Stimulated activated memory B cell treated with anti-CD40 and anti-IgM and Interleukin-4, amounts not matched to agents 10 μg/mL and 1 μg/mL and 100 μg/mL, for 72 hours (primary cell): ENCODE data around the gene NRBP1.

Experiments used
- ATAC-seq: fragments of 150-1000 bp; cut with Tn5 transposase; 2 replicates; pipeline ENCODE4 v1.10.0; 2021
- H3K27ac Mint-ChIP-seq: one replicate; pipeline ENCODE4 v1.8.0; 2022; ENCODE audit warnings: mild to moderate bottlenecking, mixed read lengths
- H3K27me3 Mint-ChIP-seq: one replicate; pipeline ENCODE4 v1.8.0; 2022; ENCODE audit warnings: mixed read lengths
- H3K36me3 Mint-ChIP-seq: one replicate; pipeline ENCODE4 v1.8.0; 2022; ENCODE audit warnings: mixed read lengths
- H3K4me1 Mint-ChIP-seq: one replicate; pipeline ENCODE4 v1.8.0; 2022; ENCODE audit warnings: mixed read lengths
- H3K4me3 Mint-ChIP-seq: one replicate; pipeline ENCODE4 v1.8.0; 2022; ENCODE audit warnings: mild to moderate bottlenecking, moderate library complexity, mixed read lengths
- H3K9me3 Mint-ChIP-seq: one replicate; pipeline ENCODE4 v1.8.0; 2022; ENCODE audit warnings: mixed read lengths

NRBP1 gene

GRCh38 chr2:27445155-27445554, 16.7 kb downstream of the NRBP1 start:
- Mint-ChIP-seq H3K36me3 (peaks cover 45% of the 10 kb centered on the region), H3K27me3 (no peaks in the 10 kb centered on the region), H3K9me3 (no peaks in the 10 kb centered on the region), H3K4me1 (peaks cover 9% of the 10 kb centered on the region), H3K4me3 (no peak overlapping the region), H3K27ac (no peak overlapping the region)
- no peak for ATAC-seq

GRCh38 chr2:27445615-27446014, 17.2 kb downstream of the NRBP1 start:
- ATAC-seq, result no peak
- Mint-ChIP-seq H3K9me3 (no peaks in the 10 kb centered on the region), H3K27ac (no peak overlapping the region), H3K27me3 (no peaks in the 10 kb centered on the region), H3K4me1 (peaks cover 9% of the 10 kb centered on the region), H3K36me3 (peaks cover 41% of the 10 kb centered on the region), H3K4me3 (no peak overlapping the region)

- Mint-ChIP-seq H3K4me3 (no peak overlapping the region), H3K27me3 (no peaks in the 10 kb centered on the region), H3K9me3 (no peaks in the 10 kb centered on the region), H3K36me3 (peaks cover 39% of the 10 kb centered on the region), H3K4me1 (peaks cover 9% of the 10 kb centered on the region), H3K27ac (no peak overlapping the region)
- ATAC-seq, result no peak
These were observed 17.6 kb downstream of the NRBP1 start for GRCh38 chr2:27446057-27446456.

DNA sequence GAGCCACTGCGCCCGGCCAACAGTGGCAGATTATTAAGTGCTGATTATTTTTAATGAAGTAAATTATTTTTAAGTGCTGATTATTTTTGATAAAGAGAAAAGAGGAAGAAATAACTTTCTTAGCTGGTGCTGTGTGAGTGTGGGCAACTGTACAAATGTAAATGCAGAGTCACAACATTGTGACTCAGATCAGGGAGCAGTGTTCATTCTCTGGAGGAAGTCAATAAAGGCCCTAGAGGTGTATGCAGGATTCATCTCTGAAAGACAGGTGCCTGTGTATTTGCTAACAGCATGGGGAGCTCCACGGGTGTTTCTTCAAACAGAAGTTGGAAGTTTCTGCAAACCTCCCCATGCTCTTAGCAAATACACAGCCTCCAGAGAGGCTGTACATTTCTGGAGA, 19.9 kb downstream of the NRBP1 start:
- no peaks in the 10 kb centered on the region for H3K4me1 Mint-ChIP-seq
- no peak overlapping the region for H3K4me3 Mint-ChIP-seq
- H3K27ac Mint-ChIP-seq, result no peak overlapping the region
- no peak for ATAC-seq
- no peaks in the 10 kb centered on the region for H3K27me3 Mint-ChIP-seq
- no peaks in the 10 kb centered on the region for H3K9me3 Mint-ChIP-seq
- H3K36me3 Mint-ChIP-seq, result peaks cover 33% of the 10 kb centered on the region

- Mint-ChIP-seq H3K27ac (no peak overlapping the region), H3K4me3 (no peak overlapping the region), H3K36me3 (peaks cover 37% of the 10 kb centered on the region), H3K9me3 (no peaks in the 10 kb centered on the region), H3K27me3 (no peaks in the 10 kb centered on the region), H3K4me1 (no peaks in the 10 kb centered on the region)
- no peak for ATAC-seq
These were observed 22.7 kb downstream of the NRBP1 start for GRCh38 chr2:27451095-27451494.

- Mint-ChIP-seq H3K4me3 (no peak overlapping the region), H3K27me3 (no peaks in the 10 kb centered on the region), H3K4me1 (no peaks in the 10 kb centered on the region), H3K9me3 (no peaks in the 10 kb centered on the region), H3K27ac (no peak overlapping the region), H3K36me3 (peaks cover 45% of the 10 kb centered on the region)
- ATAC-seq, result no peak
These were observed 25.5 kb downstream of the NRBP1 start for GRCh38 chr2:27453968-27454367.

GRCh38 chr2:27461118-27461517, 32.7 kb downstream of the NRBP1 start:
- ATAC-seq, result no peak
- no peaks in the 10 kb centered on the region for H3K27me3 Mint-ChIP-seq
- H3K27ac Mint-ChIP-seq, result no peak overlapping the region
- H3K4me1 Mint-ChIP-seq, result no peaks in the 10 kb centered on the region
- peaks cover 54% of the 10 kb centered on the region for H3K36me3 Mint-ChIP-seq
- no peak overlapping the region for H3K4me3 Mint-ChIP-seq
- no peaks in the 10 kb centered on the region for H3K9me3 Mint-ChIP-seq

- H3K4me1 Mint-ChIP-seq, result no peaks in the 10 kb centered on the region
- ATAC-seq, result no peak
- no peaks in the 10 kb centered on the region for H3K27me3 Mint-ChIP-seq
- peaks cover 35% of the 10 kb centered on the region for H3K36me3 Mint-ChIP-seq
- H3K9me3 Mint-ChIP-seq, result no peaks in the 10 kb centered on the region
- H3K4me3 Mint-ChIP-seq, result no peak overlapping the region
- no peak overlapping the region for H3K27ac Mint-ChIP-seq
These were observed 36.0 kb downstream of the NRBP1 start for GRCh38 chr2:27464443-27464842.

GRCh38 chr2:27471961-27472360, 43.5 kb downstream of the NRBP1 start:
- ATAC-seq, result no peak
- Mint-ChIP-seq H3K27me3 (no peaks in the 10 kb centered on the region), H3K4me3 (no peak overlapping the region), H3K9me3 (no peaks in the 10 kb centered on the region), H3K27ac (no peak overlapping the region), H3K4me1 (no peaks in the 10 kb centered on the region), H3K36me3 (peaks cover 26% of the 10 kb centered on the region)

DNA sequence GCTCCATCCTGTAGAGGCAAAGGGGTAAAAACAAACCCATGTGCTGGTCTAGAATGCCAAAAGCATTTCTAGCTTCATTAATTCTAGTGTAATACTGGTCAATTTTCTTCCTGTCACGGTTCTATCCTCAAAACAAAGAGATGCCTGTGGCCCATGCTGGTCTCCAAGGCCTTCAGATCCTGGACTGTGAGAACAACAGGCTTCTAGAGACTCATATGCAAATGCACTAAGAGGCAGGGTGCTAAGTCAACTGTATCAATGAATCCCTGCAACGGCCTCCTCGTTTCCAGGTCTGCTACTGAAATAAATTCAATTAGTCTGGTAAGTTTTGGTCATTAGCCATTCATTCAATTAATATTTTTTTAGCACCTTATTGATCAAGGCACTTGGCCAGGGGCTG, 57.1 kb downstream of the NRBP1 start:
- Mint-ChIP-seq H3K9me3 (no peaks in the 10 kb centered on the region), H3K27me3 (no peaks in the 10 kb centered on the region), H3K4me1 (peaks cover 23% of the 10 kb centered on the region), H3K36me3 (peaks cover 26% of the 10 kb centered on the region), H3K27ac (no peak overlapping the region), H3K4me3 (no peak overlapping the region)
- no peak for ATAC-seq

DNA sequence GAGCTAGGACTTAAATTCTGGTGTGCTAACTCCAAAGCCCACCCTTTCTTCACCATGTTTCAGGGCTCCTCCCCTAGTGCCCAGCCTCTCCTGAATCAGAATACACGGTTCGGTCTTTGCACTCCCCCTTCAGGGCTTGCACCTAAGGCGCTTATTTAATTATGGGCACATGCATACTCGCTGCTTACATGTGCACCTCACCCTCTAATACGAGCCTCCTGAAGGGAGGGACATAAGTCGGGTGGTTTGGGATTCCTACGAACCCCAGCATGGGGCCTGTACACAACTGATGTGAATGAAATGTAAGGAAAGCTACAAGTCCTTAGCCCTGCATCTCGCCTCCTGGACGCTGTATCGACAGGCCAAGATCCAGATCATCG, 60.7 kb downstream of the NRBP1 start:
- Mint-ChIP-seq H3K27me3 (peaks cover 15% of the 10 kb centered on the region), H3K9me3 (no peaks in the 10 kb centered on the region), H3K27ac (peak overlapping the region; percentile 58), H3K36me3 (peaks cover 7% of the 10 kb centered on the region), H3K4me3 (peak overlapping the region; percentile 83), H3K4me1 (peaks cover 16% of the 10 kb centered on the region)
- ATAC-seq, result no peak

DNA sequence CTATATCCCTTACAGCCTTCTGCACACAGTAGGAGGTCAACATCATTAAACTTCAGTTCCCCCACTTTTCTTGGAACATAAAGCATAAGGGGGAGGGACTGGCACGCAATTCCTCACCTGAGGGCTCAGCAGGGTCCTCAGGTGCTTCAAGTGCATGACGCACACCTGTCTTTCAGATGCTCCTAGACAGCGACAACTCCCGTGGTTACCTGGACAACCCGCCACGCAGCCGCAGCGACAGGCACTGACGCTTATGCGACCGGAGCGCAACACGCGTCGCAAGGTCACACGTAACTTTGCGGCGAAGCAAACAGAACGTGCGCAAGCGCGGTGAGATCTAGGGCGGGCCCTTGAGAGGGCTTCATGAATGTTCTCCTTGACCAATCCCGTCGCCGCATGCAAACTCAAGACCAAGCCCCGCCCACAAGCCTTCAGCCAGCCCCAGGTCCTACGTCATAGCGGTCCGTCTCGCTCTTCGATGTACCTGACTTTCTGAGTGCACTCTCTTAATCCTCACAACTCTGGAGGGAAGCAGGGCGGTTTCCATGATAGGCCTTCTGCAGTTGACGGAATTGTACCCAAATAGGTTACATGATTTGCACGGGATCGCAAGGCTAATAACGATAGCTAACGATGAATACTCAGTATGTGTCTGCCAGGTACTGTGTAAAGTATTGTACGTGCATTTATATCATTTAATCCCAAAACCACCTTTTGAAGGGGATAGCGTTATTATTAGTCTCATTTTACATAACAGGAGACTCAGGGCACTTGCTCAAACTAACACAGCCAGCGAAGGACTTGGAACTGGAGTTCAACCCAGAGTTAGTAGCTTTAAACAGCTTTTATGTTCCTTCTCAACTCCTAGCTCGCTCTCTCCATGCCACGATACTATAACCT, 61.3 kb downstream of the NRBP1 start, which contains the start of gene IFT172:
TSS of gene IFT172 (minus strand) at position 246 of the 900 bp plus-strand sequence. CDS start at position 156, 90 bp downstream.
- H3K27ac Mint-ChIP-seq, result peak within 1 kb of the TSS; percentile 58

More for the DNA sequence above, 61.3 kb downstream of the NRBP1 start, which contains the start of gene IFT172:
- ATAC-seq, result peak; percentile 97
- Mint-ChIP-seq H3K36me3 (peaks cover 5% of the 10 kb centered on the region), H3K4me3 (peak within 1 kb of the TSS; percentile 83), H3K27me3 (peaks cover 20% of the 10 kb centered on the region), H3K9me3 (no peaks in the 10 kb centered on the region), H3K4me1 (peaks cover 16% of the 10 kb centered on the region)
